NCI-H82 treated with DMSO at 0.1 percent for 48 hours (cell line): Measurements from ENCODE around the gene PLAGL1.
"Not testable (repeated sequence)": the region's sequence is repeated elsewhere in the genome, so short reads cannot be mapped to it uniquely, and the experiment has no call there.

Experiments used
- DNase-seq: peaks from one replicate; lab custom pipeline; 2025; ENCODE audit not compliant: unreplicated experiment; lab: John Stamatoyannopoulos, UW

The PLAGL1 gene

DNA sequence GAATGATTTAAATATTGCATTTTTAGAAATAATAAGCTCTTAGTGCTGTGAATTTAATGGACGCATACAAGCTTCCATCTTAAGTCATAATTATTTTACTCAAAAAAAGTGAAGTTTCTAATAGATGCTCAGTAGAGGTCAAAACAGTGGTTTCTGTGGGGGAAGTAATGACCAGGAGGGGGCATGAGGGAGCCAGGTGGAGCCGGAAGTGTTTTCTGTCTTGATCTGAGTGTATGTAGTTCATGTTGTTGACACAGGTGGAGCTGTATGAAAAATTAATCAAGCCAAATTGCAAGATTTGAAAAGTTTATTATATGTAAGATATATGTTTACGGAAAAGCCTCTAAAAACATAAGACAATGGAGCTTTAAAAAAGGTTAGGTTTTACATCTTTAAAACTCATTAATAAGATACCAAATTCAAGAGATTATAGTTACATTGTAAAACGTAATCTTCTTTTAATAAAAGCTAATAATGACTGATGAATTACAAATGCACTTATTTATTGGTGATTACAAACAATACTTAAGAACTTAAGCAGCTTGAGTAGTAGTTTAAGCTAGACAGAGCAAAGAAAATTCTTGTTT, 68.0 kb downstream of the PLAGL1 start:
- DNase-seq = peak; percentile 53

GRCh38 chr6:143939364-143939763, 68.7 kb downstream of the PLAGL1 start:
- no peak for DNase-seq

- peak; percentile 72 for DNase-seq
These were observed 70.4 kb downstream of the PLAGL1 start for GRCh38 chr6:143937668-143937970.

GRCh38 chr6:143936778-143937667, 71.0 kb downstream of the PLAGL1 start:
- no peak for DNase-seq

DNA sequence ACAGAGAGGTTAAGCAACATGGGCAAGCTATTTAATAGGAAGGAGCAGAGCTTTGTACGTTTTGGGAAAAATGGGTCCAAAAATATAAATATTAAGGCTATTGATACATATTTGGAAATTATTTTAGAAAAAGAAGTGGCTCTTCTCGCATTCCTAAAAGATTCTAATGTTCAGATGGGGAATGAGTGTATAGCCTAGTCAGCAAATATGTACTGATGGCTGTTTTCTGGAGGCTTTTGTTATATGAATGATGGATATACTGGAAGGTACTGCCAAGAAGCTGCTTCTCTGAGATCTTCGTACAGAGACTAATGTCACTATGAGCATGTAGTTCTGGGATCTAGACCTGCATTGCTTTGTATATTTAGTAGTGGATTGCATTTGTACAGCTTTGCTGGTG, 71.7 kb downstream of the PLAGL1 start:
- DNase-seq = no peak

DNA sequence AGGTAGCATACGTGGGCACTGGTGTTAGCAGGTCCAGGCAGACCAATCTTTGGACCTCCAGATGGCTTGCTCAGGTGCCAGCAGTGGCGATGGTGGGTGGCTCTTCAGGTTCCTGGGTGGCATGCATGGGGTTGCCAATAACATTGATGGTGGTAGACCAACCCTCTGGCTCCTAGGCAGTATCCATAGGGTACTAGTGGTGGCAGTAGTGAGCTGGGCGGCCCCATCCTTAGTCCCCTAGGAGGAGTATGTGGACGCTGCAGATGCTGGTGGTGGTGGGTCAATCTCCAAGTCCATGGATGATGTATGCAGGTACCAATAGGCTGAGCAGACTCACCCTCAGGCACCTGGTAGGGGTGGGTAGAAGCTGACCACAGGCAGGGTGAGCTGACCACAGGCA, 73.2 kb downstream of the PLAGL1 start:
- no peak for DNase-seq

- DNase-seq = no peak
These were observed 73.7 kb downstream of the PLAGL1 start for GRCh38 chr6:143934331-143934730.

DNA sequence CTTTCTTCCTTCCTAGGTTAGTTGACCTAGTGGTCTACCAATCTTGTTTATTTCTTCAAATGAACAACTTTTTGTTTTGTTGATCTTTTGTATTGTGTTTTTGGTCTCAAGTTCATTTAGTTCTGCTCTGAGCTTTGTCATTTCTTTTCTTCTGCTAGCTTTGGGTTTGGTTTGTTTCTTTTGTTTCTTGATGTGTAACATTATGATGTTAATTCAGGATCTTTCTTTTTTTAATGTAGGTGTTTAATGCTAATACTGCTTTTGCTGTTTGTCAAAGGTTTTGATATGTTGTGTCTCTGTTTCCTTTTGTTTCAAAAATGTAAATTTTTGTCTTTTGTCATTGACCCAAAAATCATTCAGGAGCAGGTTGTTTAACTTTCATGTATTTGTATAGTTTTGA, 78.1 kb downstream of the PLAGL1 start:
- DNase-seq = no peak

- no peak for DNase-seq
These were observed 79.2 kb downstream of the PLAGL1 start for GRCh38 chr6:143928853-143929252.

- not testable (repeated sequence) for DNase-seq
These were observed 91.0 kb downstream of the PLAGL1 start for GRCh38 chr6:143917026-143917425.

- DNase-seq = no peak
These were observed 95.4 kb downstream of the PLAGL1 start for GRCh38 chr6:143912671-143913070.

- no peak for DNase-seq
These were observed 97.0 kb downstream of the PLAGL1 start for GRCh38 chr6:143911028-143911427.

- DNase-seq = no peak
These were observed 105.2 kb downstream of the PLAGL1 start for GRCh38 chr6:143902827-143903226.

- DNase-seq = no peak
These were observed 105.9 kb downstream of the PLAGL1 start for GRCh38 chr6:143901885-143902750.

- DNase-seq = no peak
These were observed 107.7 kb downstream of the PLAGL1 start for GRCh38 chr6:143900358-143900757.

GRCh38 chr6:143896126-143896860, 111.8 kb downstream of the PLAGL1 start:
- no peak for DNase-seq

GRCh38 chr6:143894655-143895054, 113.4 kb downstream of the PLAGL1 start:
- DNase-seq = no peak
